Erythroblast (primary cell): ENCODE measurements around the gene TPRKB.
A peak's percentile ranks its signal among the peaks of the same experiment; 100 is the strongest.
"Not testable (repeated sequence)": the region's sequence is repeated elsewhere in the genome, so short reads cannot be mapped to it uniquely, and the experiment has no call there.

Experiments used
- DNase-seq, 2 experiments: peaks; one replicate each; lab custom pipeline; 2025; lab: John Stamatoyannopoulos, UW
- GATA1 ChIP-seq: IDR thresholded peaks from 2 replicates; pipeline ENCODE4 v1.6.1; 2011; ENCODE audit warnings: low read depth, mild to moderate bottlenecking, control low read depth, low read length, moderate library complexity
- POLR2A ChIP-seq: IDR thresholded peaks from 2 replicates; pipeline ENCODE4 v1.6.1; 2011; ENCODE audit warnings: mild to moderate bottlenecking, low read length

Gene TPRKB

GRCh38 chr2:73718421-73718820, 18.7 kb downstream of the TPRKB start:
- DNase-seq, result no peak
- TF ChIP-seq POLR2A (no peak), GATA1 (no peak)

- not testable (repeated sequence) for DNase-seq
These were observed 19.4 kb downstream of the TPRKB start for GRCh38 chr2:73717695-73718094.

GRCh38 chr2:73717251-73717606, 19.9 kb downstream of the TPRKB start:
- TF ChIP-seq GATA1 (no peak), POLR2A (no peak)
- DNase-seq, result no peak

GRCh38 chr2:73716543-73717250, 20.4 kb downstream of the TPRKB start:
- no peak for TF ChIP-seq POLR2A
- TF ChIP-seq GATA1, result no peak
- peak; percentile 22 to 42 for DNase-seq

DNA sequence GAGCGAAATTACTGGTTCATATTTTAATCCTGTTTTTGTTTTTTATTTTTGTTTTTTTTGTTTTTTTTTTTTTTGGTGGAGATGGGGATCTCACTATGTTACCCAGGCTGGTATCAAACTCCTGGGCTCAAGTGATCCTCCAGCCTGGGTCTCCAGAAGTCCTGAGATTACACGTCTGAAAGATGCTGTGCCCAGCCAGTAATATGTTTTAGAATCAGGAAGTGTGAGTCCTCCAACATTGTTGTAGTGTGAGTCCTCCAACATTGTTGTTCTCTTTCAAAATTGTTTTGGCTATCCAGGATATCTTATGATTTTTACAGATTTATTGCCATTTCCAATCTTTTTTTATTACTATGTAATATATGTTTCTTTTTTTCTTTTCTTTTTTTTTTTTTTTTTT, 23.1 kb downstream of the TPRKB start:
- no peak for DNase-seq
- TF ChIP-seq GATA1 (no peak), POLR2A (no peak)

GRCh38 chr2:73708527-73708926, 28.6 kb downstream of the TPRKB start:
- TF ChIP-seq POLR2A, result no peak
- TF ChIP-seq GATA1, result no peak
- DNase-seq, result no peak

- no peak for DNase-seq
- TF ChIP-seq GATA1 (no peak), POLR2A (no peak)
These were observed 29.5 kb downstream of the TPRKB start for GRCh38 chr2:73707636-73708035.

- TF ChIP-seq GATA1 (no peak), POLR2A (no peak)
- DNase-seq, result no peak
These were observed 30.1 kb downstream of the TPRKB start for GRCh38 chr2:73707058-73707457.

DNA sequence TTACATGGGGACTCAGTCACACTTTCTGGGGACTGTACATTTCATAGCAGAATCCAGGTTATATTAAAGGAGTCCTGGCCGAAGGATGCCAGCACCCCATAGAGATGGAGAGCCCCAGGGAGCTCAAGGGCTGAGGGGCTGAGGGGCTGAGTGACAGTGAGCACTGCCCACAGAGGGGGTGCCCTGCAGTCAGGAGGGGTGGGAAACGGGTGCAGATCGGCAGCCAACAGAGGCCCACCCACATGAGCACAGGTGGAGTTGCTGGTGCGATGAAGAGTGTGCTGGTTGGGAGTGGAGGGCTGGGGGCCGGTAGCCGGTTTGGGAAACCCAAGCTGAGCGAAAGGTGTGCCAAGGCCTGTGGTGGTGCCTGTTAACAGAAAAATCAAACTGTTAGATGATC, 32.1 kb downstream of the TPRKB start:
- no peak for DNase-seq
- TF ChIP-seq GATA1 (no peak), POLR2A (no peak)

GRCh38 chr2:73704285-73704684, 32.9 kb downstream of the TPRKB start:
- no peak for DNase-seq
- TF ChIP-seq POLR2A (no peak), GATA1 (no peak)

- no peak for TF ChIP-seq GATA1
- TF ChIP-seq POLR2A, result no peak
- DNase-seq, result no peak
These were observed 33.5 kb downstream of the TPRKB start for GRCh38 chr2:73703675-73704074.

DNA sequence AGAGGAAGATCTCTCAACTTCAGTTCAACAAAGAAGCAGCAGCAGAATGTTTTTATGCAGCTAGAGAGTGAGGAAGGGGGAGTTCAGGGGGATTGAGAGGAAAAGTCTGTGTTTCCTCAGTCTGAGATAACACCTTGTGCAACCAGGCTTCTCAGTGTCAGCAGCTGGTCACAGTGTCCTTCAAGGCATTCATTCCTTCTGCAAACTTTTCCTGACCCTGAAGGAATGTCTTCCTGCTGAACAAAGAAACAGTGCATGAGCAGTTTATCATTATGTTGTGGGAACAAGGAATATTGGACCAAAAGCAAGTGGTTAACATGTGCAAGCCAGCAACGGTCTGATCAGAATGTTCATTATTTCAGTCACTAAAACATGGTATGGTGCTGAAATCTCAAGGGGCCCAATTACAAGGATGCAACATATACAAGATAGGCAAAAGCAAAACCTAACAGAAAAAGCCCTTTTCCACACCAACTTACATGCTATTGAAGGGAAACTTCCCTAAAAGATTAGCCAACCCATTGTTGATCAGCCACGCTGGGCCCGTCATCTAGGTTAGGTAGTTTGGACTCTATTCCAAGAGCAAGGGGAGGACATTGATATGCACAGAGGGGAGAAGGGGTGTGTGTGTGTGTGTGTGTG, 34.2 kb downstream of the TPRKB start:
- not testable (repeated sequence) for DNase-seq

DNA sequence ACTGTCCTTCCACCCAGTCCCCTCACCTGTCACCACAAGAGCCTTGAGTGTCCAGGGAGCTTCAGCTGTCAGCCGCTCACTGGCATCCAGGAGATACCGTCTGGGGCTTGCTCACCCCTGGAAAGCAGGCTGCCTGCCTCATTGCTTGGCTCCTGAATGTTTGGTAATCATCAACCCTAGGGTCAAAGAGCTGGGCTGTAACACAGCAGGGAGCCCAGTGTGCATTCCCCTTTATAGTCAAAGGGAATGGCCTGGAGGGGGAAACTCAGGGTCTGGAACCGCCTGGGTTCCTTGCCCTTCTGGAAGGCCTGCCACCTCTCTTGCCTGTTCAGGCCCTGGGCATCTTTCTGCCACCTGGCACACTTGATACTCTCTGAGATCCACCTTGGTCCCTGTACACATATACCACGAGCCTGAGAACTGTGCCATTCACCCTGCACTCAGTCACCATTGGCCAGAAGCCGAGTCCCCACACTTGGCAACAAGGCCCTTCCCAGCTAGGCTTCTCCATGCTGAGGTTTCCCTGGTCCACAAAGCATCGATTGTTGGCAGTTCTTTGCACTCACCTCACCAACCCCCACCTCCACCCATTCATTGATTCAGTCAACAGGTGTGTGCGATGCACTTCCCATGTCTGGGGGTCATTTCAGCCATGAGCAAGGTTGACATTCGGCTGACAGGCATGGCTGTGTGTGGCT, 35.0 kb downstream of the TPRKB start:
- DNase-seq, result no peak
- no peak for TF ChIP-seq POLR2A
- TF ChIP-seq GATA1, result no peak

- DNase-seq, result not testable (repeated sequence)
These were observed 35.7 kb downstream of the TPRKB start for GRCh38 chr2:73701448-73701765.
